NCI-H2171 (cell line): Measurements from ENCODE around the gene HMX2.
A peak's percentile ranks its signal among the peaks of the same experiment; 100 is the strongest.
"Not testable (repeated sequence)": the region's sequence is repeated elsewhere in the genome, so short reads cannot be mapped to it uniquely, and the experiment has no call there.

Source experiments
- DNase-seq: peaks from one replicate; lab custom pipeline; 2025; lab: John Stamatoyannopoulos, UW

HMX2 gene

GRCh38 chr10:123150986-123151736, 3.2 kb downstream of the HMX2 start:
- no peak for DNase-seq

DNA sequence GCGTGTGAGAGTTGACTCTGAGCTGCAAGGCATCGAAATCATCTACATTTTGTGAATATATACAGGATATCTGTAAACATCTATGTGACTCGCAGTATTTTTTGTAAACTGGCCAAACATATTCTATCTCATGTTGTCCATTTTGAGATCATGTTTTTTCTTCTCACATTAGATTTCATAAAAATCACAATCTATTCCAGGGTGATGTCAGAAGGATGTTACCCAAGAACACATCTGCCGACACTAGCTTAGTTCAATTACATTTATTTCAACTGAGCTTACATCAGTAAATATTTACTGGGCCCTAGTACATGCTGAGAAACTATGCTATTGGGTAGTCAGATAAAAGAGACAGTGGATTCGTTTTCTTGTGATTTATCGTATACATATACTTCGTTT, 3.8 kb downstream of the HMX2 start:
- DNase-seq: no peak

- DNase-seq: no peak
Observed at GRCh38 chr10:123153486-123154091, 5.7 kb downstream of the HMX2 start.

- peak; percentile 90 for DNase-seq
Observed at GRCh38 chr10:123154092-123154710, 6.3 kb downstream of the HMX2 start, which contains the start of gene BUB3. Gene BUB3, plus strand, starts transcription at chr10:123154402. Its CDS starts 516 bp downstream, at chr10:123154918.

DNA sequence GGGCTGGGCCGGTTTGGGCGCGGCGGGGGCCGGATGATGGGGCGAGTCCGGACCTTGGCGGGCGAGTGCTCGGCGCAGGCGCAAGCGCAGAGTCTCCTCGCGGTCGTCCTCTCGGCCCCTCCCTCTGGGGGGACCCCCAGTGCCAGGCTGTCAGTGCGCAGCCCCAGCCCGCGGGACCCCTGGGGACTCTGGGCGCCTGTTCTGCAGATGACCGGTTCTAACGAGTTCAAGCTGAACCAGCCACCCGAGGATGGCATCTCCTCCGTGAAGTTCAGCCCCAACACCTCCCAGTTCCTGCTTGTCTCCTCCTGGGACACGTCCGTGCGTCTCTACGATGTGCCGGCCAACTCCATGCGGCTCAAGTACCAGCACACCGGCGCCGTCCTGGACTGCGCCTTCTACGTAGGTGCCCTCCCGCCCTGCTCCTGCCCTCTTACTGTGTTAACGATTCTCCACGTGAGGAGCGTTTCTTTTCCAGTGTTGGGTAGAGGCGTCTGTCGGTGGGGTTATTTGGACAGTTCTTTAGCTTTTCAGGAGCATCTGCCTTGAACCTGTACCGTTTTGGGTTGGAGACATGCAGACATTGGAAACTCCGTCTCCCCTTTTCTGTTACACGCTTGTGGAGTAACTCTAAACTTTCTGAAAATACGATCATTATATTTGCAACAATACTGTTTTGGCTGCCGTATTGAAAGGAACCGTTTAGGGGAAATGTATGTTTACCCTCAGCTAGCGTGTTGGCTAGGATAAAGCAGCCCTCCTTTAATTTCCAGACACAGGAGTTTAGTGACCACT, 7.0 kb downstream of the HMX2 start:
- peak; percentile 21 for DNase-seq

GRCh38 chr10:123156078-123156477, 8.1 kb downstream of the HMX2 start:
- no peak for DNase-seq

DNA sequence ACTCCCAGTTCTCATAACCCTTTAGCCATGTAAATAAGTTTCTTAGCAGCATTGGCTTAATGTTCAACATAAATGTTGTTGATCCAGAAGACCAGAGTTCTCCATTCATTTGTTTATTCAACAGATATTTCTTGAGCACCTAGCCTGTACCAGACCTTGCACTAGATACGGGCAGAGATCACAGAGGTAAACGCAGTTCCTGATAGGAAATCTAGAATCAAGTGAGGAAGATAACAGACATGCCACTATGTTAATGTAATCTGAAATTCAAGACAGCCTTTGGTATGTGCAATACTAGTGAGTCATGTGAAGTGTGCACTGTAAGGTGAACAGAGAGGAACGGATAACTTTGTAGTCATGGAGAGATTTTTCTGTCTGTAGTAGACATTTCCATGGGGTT, 9.3 kb downstream of the HMX2 start:
- no peak for DNase-seq

DNA sequence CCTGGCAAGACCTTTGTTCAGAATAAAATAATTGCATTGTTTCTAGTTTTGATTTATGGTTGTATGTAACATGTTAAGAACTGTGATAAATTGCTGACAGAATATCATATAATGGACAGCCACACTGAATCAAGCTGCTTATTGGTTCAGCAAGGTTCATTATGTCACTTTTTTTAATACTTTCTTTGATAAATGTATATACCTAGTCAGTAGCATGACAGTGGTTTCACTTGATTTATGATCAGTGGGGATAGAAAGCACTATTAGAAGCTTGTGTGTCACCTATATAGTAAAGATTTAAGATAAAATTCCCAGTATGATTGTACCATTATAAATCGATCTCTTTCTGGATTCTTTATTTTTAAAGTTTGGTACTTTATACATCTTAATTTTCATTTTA, 10.7 kb downstream of the HMX2 start:
- no peak for DNase-seq

DNA sequence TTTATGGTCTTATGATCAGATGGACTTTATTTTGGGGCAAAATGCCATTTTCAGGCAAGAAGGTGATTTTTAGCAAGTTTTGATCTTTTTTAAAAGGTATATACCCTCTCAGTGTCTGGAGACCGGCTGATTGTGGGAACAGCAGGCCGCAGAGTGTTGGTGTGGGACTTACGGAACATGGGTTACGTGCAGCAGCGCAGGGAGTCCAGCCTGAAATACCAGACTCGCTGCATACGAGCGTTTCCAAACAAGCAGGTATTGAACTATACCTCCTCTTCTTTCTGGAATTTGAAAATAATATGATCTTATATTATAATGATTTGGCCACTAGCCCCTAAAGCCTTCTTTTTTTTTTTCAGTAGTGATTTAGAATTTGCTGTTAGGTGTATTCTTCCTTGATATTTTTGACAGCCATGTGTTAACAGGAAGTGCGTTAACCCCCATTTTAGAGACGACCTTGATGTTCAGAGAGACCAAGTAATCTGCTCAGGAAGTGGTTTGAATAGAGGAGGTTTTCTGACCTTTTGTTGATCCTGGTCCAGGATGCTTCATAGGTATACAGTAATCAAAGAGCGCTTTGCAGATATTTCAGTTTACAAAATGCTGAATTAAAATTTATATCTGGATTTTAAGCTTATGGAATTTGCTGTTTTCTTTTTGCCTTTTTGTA, 12.5 kb downstream of the HMX2 start:
- no peak for DNase-seq

GRCh38 chr10:123164319-123164718, 16.4 kb downstream of the HMX2 start:
- no peak for DNase-seq

DNA sequence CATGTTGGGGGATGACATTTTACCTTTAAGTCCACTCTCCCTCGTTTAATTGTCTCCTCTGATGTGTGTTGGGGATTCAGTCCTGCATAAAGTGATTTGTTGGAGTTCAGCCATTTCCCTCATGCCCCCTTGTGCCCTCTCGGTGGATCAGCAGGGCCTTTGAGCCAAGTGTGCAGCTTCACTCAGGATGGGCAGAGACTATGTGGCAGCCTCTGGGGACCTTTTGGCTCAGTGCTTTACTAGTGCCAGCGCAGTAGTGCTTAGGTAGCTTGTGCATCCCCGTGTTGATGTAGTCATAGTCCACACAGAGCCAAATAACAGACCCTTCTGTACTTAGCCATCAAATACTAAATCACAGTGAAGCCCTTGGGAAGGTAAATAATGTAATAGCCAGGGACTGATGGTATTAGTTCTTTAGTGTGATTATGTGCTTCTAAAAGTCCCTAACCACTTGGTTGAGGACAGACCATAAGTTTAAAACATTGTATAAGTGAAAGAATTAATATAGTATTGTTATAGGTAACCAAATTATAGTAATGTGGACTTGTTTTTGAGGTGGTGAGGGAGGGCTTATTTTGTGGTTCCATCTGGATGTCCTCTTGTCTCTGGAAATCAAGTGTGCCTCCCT, 17.6 kb downstream of the HMX2 start:
- no peak for DNase-seq

DNA sequence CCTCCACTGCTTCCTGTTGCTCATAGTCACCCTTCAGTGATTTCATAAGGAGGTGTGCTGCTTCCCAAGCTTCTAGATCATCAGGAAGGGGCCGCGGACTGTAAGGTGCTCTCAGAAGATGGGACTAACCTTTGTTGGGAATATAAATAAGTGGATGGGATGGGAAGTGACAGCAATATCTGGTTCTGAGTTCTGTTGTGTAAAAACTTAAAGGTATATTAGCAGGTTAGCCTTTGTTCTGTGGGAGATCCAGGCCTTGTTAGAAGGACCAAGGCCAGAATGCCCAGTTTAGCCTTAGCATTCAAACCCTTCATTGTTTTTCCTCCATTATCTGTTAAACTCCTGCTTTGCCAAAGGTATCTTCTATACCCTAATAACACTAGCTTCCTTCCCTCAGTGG, 18.7 kb downstream of the HMX2 start:
- DNase-seq: no peak

GRCh38 chr10:123170961-123171360, 23.0 kb downstream of the HMX2 start:
- no peak for DNase-seq

- not testable (repeated sequence) for DNase-seq
Observed at GRCh38 chr10:123171616-123172015, 23.7 kb downstream of the HMX2 start.

DNA sequence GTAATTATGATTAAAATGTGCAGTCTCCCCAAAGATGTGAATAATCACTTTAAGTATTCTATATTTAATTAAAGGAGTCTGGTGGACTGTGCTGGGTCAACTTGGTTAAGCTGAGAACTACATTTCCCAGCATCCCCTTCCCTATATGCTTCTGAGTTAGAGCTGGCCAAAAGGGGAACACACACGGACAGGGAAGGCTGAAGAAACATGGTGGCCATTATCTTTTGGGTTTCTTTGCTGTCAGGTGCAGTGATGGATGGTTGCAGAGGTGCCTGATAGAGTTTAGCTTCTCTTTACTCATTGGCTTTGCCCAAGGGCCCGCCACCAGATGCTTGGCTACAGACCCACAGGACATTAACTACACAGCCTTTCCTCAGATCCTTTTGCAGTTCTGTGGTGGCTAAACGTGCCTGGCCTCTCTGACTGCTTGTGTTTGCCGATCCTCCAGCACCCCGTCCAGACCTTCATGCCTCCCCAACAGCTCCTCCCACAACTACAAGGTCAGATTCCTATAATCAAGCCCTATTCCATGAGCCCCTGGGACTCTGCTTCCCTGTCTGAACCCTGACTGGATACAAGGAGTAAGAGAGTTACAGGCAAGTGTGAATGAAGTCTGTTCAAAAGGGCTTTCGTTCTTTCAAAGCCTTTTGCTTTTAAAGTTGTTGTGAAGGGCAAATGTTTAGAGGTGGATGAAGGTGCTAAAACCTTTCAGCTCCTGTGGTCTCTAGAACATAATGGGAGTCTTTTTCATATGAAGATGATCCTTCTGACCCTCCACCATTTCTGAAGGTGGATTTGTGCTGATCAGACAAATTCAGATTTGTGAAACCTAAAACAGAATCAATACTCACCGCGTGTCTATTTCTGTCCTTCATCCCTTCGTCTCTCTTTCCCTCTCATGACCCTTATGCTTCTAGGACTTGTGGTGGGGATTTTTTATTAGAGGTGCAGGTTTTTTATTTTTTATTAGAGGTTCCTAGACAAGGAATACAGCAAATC, 27.8 kb downstream of the HMX2 start:
- DNase-seq: no peak

DNA sequence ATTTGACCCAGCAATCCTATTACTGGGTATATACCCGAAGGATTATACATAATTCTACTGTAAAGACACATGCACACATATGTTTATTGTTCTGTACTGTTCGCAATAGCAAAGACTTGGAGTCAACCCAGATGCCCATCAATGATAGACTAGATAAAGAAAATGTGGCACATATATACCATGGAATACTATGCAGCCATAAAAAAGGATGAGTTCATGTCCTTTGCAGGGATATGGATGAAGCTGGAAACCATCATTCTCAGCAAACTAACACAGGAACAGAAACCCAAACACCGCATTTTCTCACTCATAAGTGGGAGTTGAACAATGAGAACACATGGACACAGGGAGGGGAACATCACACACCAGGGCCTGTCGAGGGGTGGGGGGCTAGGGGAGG, 30.5 kb downstream of the HMX2 start:
- DNase-seq: not testable (repeated sequence)

- DNase-seq: no peak
Observed at GRCh38 chr10:123180101-123181090, 32.5 kb downstream of the HMX2 start.

DNA sequence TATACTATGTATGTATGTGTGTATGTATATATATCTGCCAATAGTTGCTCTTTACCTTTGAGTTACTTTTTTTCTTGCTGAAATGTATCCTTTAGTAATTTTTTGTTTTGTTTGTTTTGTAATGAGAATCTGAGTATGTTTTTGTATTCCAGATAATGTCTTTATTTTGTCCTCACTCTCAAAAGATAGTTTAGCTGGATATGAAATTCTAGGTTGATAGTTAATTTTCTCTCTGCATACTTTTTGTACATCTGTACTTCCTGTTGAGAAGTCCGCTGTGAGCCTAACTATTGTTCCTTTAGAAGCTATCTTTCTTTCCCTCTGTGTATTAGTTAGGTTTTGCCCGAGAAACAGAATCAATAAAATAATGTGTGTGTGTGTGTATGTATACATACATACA, 35.8 kb downstream of the HMX2 start:
- no peak for DNase-seq

GRCh38 chr10:123187781-123188180, 39.8 kb downstream of the HMX2 start:
- no peak for DNase-seq
